ENCODE measurements around the gene CLCN5. TPM values are rescaled to one million over a fixed set of nuclear protein-coding genes. Genes with fewer than 3 reads are reported as not detected.
"Not testable (repeated sequence)": the region's sequence is repeated elsewhere in the genome, so short reads cannot be mapped to it uniquely, and the experiment has no call there.

CLCN5 gene
- total RNA-seq, 1 donor from 2014 or later = 2.3 TPM

DNA sequence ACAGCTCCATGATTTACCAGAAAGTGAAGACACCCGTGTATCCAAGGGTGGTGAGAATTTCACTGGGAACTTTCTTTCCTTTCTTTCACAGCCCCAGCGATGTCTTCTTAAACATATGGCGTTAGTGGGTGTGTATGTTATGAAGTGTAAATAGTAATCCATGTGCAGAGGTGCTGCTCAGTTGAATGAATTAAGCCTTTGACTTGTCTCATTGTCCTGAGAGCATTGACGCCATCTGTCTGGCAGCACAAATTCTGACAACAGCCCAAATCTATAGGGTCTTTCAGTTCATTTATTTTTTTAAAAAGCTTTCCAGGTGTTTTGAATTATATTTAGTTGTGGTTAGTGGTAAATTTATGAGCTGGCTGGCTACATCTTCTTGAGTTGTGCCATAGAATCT lies 69.4 kb downstream of the CLCN5 start:
- ATAC-seq = no peak
- intact Hi-C loops (cut with micrococcal nuclease) = no loop called here
- DNase-seq = no peak

DNA sequence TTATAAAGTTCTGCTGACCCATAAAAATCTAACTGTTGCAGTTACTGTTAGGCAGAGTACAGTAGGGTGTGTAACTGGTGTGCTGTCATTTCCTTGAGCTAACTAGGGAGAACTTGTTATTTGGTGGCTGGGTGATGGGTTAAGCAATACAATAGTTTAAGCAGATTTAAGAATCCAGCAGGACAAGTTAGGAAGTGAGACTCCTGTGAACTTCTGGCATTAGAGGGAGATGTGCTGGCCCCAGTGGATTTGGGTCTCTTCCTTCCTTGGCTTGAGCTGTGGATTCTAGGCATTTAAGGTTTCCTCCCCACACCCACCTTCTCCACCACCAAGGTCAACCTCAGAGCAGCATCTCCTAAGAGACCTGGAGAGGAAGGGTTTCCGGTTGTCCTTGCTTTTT lies 70.5 kb downstream of the CLCN5 start:
- no peak for ATAC-seq
- intact Hi-C loops (cut with micrococcal nuclease) = no loop called here
- DNase-seq = no peak

DNA sequence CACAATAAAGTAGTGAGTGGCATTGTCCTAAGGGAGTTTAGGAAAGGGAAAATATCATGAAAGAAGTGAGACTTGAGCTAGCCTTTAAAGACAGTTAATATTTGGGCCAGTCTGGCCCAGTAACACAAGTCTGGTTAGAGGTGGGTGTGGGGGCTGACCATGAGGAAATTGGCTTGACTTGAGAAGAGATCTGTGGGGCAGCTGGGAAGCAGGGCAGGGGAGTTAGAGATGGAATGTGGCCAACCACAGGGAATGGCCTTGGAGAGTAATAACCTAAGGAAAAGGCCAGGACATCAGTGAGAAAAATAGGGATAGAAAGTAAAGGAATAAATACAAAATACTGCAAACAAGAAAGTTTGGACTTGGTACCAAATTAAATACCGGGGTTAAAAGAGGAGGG lies 71.3 kb downstream of the CLCN5 start:
- intact Hi-C loops (cut with micrococcal nuclease) = no loop called here
- DNase-seq (no peak), ATAC-seq (no peak)

DNA sequence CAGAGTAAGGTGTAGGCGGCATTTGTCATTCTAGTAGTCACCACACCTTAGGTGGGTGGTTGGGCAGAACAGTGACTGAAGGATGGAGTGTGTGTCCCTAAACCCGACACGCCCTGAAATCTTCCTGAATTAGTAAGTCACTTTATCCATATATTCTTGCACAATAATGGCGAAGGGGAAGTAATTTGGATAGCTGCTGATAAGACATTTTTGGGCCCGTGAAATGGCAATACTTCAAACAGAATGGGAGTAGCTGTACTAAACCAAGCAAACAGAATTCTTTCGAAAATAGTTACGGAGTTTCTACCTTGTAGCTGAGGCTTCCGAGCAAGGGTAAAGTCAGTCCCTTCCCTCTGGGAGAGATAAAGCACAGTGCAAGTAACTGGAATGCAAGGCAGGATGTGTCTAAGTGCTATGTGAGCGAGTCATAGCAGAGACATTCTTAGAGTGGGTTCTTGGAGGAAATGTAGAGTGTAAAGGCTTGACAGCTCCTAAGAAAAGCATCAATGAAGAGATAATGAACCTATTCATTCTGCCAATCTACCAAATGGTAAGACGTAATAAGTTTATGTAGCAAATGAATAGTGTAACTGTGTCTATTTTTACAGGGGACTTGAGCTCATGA lies 72.8 kb downstream of the CLCN5 start:
- no peak for DNase-seq

DNA sequence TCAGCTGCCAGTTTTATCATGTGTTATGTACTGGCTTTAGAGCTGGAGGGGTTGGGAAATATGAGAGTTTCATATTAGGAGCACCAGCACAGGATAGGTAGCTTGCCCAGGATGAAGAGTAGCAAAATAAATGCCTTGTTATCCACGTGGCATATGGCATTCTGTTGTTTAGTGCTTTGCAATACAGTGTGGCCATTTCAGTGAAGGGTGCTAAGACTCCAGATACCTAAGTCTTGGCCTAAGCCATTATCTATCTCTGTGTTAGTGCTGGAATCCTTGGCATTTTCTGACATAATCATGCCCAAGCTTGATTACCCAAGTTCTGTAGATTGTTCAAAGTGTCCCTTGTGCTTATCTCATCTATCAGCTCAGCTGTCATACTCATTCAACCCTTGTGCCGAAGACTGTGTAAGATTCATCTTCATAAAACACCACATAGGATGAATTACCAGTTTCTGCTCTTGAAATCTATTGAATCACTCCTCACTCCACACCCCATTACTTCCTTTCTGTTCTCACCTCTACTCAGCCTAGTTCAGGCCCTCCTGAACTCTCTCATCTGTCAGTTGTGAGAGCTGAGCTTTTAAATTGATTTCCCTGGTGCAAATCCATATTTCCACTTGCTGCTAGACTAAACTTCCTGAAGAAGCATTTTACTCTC lies 73.5 kb downstream of the CLCN5 start:
- DNase-seq (no peak), ATAC-seq (no peak)
- intact Hi-C loops (cut with micrococcal nuclease) = no loop called here

More for the DNA sequence above, 72.8 kb downstream of the CLCN5 start:
- ATAC-seq = no peak
- intact Hi-C loops (cut with micrococcal nuclease) = no loop called here

DNA sequence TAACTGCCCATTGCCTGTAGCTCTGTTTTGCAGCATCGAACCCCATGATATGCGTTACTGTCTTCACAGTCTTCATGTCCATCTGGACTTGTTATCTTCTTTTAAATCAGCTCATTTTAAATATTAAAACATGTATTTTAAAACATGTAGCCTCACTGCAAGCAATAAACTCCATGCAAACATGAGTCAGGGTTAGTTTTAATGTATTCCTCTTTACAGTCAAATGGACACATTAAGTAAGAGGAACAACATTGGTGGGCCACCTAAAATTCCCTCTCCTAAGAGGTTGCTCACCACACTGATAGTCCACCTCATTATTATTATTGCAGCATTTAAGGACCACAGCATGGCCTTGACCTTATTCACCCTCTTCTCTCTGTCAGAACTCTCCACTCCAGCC lies 74.1 kb downstream of the CLCN5 start:
- no peak for ATAC-seq
- intact Hi-C loops (cut with micrococcal nuclease) = no loop called here
- DNase-seq = no peak

DNA sequence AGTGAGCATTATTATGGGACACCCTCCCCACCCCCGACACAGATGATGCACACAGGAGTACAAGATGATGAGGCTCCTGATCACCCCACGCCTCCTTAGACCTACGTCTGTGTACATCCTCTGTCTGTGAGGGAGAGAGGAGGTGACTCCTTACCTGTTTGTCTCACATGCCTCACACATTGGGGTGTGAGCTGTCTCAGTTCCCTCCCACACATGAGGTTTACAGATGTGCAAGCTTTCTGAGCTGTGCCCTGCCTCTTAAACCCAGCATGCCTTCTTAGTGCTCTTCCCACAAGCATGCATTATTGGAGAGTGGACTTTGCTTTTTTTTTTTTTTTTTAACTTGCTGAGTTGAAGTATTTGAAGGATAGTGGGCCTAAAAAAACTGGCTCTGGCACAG lies 76.7 kb downstream of the CLCN5 start:
- no peak for ATAC-seq
- intact Hi-C loops (cut with micrococcal nuclease) = no loop called here
- DNase-seq = no peak

DNA sequence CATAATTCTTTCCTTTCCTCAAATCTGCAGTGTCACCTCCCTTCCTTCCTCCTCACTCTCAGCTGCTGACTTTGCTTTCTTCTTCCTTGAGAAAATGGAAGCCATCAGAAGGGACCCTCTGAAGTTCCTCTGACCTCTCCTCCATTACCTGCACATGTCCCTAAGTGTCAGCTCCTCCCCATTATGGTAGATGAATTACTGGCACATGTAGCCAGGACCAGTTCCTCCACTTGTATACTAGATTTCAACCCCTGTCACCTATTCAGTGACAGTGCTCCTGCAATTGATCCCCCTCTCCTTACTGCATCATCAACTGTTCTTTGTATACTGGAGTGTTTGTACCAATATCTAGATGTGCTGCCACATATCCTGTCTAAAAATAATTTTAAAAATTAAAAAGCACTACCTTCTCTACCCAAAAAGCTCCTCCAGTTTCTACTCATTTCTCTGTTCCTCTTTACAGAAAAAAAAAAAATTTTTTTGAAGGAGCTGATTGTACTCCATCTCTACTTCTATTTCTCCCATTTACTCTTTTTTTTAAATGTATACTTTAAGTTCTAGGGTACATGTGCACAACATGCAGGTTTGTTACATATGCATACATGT lies 78.6 kb downstream of the CLCN5 start:
- intact Hi-C loops (cut with micrococcal nuclease) = no loop called here
- no peak for DNase-seq
- no peak for ATAC-seq

DNA sequence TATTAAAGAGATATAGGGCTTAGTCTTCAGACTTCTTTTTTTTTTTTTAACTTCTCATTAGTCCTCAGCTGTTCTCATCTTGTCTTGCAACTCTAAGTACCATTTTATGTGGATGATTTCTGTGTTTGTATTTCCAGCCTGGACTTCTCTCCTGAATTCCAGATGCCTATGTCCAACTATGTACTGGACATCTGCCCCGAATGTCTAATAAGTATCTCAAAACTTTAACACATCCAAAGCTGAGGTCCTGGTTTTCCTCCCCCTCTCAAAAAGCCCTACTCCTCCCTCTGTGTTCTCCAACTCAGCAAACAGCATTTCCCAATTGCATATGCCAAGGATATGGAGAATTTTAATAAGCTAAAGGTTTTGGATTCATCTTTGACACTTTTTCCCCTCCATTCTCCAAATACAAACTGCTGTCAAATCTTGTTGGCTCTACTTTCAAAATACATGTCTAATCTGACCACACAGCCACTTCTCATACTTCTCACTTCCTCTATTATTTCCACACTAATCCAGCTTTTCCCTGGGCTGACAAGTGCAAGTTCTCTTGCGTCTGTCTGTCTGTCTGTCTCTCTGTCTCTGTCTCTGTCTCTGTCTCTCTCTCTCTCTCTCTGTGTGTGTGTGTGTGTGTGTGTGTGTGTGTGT lies 79.8 kb downstream of the CLCN5 start:
- intact Hi-C loops (cut with micrococcal nuclease) = no loop called here

DNA sequence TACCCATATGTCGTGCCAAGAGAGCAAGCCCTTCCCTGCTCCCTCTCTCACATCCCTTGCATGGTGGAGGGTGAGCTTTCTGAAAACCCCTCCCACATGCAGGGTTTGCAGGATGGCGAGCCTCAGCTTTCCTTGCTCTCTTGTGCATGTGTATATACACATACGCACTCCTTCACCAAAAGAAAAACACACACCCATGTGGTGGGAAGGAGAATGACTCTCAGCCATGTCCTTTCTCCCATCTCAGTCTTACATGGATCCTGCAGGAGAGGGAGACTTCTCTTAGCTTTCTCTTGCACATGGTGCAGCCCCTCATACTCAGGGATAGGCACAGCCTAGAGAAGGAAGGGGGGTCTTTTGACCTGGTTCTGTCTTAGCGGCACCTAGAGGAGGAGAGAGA lies 81.1 kb downstream of the CLCN5 start:
- intact Hi-C loops (cut with micrococcal nuclease) = no loop called here
- DNase-seq (no peak), ATAC-seq (no peak)

More for the DNA sequence above, 79.8 kb downstream of the CLCN5 start:
- ATAC-seq (no peak), DNase-seq (no peak)

DNA sequence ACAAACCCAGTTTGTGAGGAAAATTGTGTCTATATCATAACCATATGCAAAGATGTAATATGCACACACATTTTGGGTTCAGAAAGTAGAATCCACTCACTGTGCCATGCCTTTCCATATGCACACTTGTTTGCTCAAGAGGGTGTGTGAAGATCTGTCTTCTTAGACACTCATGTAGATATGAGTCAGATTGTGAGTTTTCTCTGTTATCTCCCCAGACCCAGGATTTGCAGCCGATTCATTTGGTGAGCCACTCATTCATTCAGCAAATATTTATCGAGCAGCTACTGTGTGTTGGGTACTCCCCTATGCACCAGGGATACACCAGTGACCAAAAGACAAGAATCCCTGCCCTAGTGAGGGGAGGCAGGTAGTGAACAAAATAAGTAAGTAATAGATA lies 81.5 kb downstream of the CLCN5 start:
- intact Hi-C loops (cut with micrococcal nuclease) = no loop called here
- ATAC-seq (no peak), DNase-seq (no peak)

DNA sequence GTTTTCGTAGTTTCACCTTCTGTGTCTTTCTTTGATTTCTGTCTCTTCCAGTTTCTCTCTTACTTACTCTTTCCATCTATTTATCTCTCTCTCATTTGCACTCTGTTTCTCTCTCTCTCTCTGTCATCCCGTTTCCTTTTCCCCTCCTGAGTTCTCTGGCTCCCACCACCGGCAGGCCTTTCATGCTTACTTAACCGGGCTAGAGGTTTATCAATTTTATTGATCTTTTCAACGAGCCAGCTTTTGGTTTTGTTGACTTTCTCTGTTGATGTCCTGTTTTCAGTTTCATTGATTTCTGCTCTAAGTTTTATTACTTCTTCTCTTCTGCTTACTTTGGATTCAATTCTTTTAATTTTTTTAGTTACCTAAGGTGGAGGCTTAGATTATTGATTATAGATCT lies 103.2 kb downstream of the CLCN5 start:
- ATAC-seq; intact Hi-C loops (cut with micrococcal nuclease); DNase-seq: not testable (repeated sequence)

DNA sequence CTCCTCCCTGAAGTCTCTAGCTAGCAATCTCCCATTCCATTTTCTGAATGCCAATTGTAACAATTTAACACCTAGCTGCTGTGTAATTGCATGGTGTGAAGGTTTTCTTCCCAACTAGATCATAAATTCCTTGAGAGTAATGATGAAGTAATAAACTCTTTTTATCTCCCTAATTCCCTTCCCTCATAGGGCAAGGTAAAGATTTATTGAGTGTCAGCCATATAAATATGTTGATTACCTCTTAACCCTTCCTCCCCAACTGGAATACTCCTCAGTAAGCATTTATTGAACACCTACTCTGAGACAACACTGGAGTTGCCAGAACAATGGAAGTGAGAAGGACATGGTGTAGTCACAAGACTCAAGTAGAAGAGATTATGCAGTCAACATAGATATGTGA lies 112.7 kb downstream of the CLCN5 start:
- DNase-seq (no peak), ATAC-seq (no peak)
- intact Hi-C loops (cut with micrococcal nuclease) = no loop called here

DNA sequence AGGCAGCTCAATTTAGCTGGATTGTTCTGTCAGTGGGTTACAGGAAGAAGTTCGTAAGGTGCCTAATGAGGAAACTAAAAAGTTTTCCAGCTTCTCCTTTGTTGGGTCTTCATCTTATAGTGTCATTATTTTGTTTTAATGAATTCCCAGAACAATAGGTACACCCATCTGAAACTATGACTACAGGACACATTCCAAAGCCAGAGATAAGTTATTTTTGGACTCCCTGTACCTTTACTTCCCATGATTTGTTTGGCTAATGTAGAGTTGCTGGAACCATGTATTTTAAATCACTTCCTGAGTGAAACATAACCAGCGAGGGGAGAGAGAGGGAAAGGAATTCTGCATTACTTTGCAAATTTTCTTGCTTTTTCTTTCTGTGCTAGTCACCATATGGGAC lies 114.0 kb downstream of the CLCN5 start:
- DNase-seq (no peak), ATAC-seq (peak; percentile 63)
- intact Hi-C loops (cut with micrococcal nuclease) = no loop called here

DNA sequence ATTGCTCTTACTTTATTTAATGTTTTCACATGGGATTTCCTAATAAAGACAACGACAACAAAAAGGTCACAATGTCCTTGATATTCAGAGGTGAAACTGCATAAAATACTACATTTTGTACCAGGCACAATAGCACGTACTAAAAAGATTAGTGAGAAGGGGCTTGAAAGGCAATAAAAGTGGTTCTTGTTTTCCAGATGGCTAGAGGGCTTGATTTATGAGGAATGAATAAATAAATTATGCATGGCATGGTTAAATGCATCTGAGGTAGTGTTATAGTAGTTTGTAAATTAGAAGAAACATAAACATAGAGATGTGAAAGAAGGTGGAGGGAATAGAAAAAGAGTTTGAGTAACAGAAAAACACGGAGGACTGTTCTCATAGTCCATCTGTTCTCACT lies 123.4 kb downstream of the CLCN5 start:
- no peak for ATAC-seq
- intact Hi-C loops (cut with micrococcal nuclease) = no loop called here
- DNase-seq = no peak

DNA sequence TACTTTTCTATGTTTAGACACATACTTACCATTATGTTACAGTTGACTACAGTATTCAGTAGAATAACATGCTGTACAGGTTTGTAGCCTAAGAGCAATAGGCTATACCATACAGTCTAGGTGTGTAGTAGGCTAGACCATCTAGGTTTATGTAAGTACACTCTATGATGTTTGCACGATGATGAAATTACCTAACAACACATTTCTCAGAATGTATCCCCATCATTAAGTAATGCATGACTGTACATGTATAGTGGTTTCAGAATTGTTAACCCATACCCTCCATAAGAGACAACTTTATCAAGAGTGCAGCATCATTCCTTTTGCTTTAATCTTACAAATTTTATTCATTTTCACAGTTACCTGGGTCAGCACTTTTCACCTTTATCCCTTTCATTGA lies 126.8 kb downstream of the CLCN5 start:
- no peak for DNase-seq
- no peak for ATAC-seq
- intact Hi-C loops (cut with micrococcal nuclease) = no loop called here

DNA sequence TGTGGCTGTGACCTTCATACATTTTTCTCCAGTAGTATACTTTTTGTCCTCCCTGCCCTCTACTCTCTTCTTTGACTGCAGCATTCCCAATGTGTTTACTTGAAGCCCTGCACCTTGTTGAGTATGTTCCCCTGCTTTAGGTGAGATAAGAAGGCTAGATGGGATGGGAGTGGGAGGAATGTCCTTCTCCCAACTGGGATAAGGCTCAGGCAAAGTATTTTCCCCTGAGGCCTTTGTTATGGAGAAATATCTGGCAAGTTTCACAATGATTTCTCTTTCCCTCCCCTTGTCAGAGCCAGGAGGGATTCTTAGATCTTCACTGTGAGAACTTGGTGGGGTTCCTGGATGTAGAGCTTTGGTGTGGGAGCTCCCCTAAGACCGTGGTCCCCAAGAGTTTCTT lies 131.8 kb downstream of the CLCN5 start:
- ATAC-seq (no peak), DNase-seq (no peak)
- intact Hi-C loops (cut with micrococcal nuclease) = no loop called here

DNA sequence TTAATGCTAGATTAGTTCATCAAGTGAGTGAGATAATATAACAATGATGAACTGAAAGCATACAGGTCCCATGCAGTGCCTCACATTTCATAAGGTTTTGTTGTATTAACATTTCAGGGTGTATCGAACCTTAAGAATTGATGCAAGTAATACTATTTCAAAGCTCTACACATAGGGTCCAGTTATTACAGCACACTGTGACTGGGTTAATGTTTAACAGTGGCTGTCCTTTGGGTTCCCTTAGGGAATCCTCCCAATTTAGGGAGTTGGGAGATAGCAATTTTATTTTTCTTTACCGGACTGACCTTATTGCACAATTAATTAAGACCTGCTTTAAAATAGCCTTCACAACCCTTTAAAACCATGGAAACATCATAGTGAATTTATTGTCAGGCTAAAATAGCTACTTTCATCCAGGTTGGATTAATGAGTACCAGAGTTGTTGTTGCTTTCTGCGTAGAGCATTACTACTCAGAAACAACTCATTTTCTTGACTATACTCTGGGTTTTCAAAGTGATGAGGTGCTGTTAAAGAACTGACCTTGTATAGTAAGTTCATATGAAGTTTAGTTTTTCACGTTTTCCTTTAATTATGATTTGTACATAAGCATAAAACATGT lies 144.0 kb downstream of the CLCN5 start:
- no peak for DNase-seq
- ATAC-seq = no peak
- intact Hi-C loops (cut with micrococcal nuclease) = no loop called here

DNA sequence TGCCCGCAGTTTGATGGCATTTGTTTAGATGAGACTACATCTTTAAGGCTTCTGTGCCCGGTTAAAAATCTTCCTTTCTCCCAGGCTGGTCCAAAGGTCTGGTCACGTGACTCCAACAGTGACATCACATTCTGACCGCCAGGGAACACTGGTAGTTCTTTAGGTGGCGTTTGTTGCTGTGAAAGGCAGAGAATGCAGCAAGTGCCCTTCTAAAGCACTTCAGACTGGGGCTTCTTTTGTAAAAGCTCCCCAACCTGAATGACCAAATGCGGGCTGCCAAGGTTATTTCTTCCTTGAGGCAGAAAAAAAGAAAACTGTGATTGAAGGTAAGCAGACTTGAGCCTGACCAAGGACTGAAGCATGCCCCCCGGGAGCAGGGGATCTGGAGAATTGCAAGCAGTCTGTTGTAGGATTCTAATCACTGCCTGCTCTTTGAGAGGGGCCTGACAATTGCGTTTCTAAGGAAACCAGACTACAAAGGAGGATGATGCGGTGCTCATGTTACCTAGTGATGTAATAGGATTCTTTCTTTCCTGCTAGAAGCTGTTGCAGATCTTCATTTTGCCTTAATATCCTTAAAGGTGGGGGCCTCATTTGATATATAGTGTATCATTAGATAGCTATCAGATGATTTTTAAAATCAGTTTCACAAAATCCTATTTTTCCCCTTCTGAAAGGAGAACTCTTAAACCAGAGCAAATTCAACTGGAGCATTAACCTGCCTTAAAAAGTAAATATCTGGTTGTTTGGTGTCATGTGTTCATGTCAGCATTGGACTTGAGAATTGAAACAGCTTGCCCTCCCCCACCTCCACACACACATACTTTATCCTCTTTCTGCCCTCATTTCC lies 145.3 kb downstream of the CLCN5 start:
- ATAC-seq (no peak), DNase-seq (no peak)
- intact Hi-C loops (cut with micrococcal nuclease) = no loop called here

Measured in left ventricle myocardium superior (tissue), 1 donor.